Measurements from ENCODE around the gene SNTB2.
"Not testable (repeated sequence)": the region's sequence is repeated elsewhere in the genome, so short reads cannot be mapped to it uniquely, and the experiment has no call there.

SNTB2 gene

GRCh38 chr16:69239851-69240250, 52.9 kb downstream of the SNTB2 start:
- DNase-seq: no peak

DNA sequence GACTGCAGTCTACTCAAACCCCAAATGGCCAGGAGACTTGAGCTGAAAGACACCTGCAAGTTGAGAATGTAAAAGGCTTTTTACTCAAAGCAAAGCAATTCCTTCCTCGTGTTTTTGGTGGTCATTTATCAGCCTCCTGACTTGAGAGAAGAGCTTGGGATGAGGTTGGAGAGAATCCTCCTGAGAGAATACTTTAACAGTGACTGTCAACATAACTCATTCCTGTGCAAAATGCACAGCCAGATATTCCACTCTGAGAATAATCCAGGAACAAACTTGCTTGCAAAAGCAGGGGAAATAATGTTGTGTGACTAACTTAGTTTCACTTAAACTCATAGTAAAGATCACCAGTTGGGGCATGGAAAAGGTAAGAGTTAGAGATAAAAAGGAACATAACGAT, 53.4 kb downstream of the SNTB2 start:
- DNase-seq: no peak

DNA sequence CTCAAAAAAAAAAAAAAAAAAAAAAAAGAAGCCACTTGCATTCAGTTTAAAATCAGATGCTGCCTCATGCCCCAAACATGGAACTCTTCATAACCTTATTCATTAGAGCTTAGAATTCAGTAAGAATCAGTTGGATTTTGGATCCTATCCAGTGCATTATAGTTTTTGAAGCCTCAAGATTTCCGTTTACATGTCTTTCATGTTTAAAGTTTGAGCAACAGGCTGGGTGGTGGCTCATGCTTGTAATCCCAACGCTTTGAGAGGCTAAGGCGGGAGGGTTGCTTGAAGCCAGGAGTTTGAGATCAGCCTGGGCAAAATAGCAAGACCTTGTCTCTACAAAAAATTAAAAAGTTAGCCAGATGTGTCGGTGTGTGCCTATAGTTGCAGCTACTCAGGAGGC, 55.0 kb downstream of the SNTB2 start:
- DNase-seq: no peak

DNA sequence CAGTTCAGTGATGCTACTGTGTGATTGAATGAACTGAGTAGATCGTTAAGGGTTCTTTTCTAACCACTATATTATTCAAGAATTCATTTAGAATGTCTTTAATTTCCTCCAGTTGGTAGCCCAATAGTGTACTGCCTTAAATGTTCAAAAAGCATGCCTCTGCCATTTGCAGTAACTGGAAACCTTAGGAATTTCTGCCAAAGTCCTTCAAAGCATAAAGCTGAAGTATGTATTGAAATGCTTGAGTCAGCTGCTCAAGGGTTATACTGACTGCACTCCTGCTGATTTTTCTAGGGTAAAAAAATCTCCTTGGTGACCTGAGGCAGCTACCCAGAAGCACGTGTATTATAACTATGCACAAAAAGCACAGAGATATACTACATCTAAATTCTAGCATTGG, 56.5 kb downstream of the SNTB2 start:
- DNase-seq: no peak

- DNase-seq: no peak
Measured at GRCh38 chr16:69244336-69244735, 57.4 kb downstream of the SNTB2 start.

GRCh38 chr16:69250081-69250480, 63.1 kb downstream of the SNTB2 start:
- DNase-seq: no peak

DNA sequence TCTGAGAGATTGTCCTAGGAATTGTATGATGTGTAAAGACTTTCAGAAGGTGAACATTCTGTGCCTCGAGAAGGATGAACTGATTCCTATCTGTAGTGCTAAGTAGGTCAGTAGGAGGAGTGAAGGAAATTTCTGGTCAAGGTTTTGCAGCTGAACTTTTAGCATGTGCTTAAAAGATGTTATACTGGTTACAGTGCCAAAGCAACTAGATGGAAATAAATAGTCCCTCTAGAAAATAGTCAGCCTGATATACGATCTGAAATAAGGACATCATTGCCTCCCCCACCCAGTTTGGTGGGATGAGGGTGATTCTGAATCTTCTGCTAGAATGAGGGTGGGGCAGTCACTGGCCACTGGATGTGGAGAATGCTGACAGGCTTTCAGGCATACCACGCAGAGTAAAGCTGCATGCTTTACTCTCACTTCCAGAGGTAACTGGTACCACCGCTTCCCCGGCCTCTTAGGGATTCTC, 66.9 kb downstream of the SNTB2 start:
- no peak for DNase-seq

GRCh38 chr16:69259428-69259764, 72.4 kb downstream of the SNTB2 start:
- DNase-seq: not testable (repeated sequence)

GRCh38 chr16:69260019-69260418, 73.1 kb downstream of the SNTB2 start:
- no peak for DNase-seq

DNA sequence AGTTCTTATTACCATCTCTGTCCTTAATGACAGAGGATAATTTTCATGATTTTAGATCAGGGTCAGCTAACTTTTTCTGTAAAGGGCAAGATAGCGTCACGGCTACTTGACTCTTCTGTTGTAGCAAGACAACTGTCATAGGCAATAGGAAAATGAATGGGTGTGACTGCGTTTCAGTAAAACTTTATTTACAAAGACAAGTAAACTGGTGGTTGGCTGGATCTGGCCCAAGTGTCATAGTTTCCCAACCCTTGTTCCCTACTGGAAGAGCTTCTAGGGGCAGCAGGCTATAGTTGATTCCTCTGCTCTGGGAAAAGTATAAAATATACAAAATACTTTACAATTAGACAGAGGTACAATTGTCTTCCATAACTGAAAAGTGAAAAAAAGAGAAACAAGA, 73.5 kb downstream of the SNTB2 start:
- no peak for DNase-seq

DNA sequence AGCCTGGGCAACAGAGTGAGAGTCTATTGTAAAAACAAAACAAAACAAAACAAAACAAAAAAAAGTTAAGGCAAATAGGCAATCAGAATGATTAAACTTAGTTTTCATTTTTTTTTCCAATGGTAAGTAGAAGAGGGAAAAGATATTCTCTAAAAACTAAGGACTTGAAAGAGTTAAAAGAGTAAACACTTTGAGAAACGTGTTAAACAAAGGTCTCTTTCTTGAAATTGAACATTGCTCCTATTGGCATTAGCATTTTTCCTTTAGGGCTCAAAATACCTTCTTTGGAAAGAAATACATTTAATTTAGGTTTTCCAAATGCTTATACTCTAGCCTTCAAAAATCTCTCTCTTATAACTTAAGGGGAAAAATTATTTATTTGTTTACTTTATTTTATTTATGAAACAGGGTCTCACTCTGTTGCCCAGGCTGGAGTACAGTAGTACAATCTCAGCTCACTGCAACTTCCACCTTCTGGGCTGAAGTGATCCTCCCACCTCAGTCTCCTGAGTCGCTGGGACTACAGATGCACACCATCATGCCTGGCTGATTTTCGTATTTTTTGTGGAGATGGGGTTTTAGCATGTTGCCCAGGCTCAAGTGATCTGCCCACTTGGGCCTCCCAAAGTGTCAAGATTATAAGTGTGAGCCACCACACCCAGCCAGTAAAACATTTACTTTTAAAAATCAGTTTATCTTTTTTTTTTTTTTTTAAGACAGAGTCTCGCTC, 79.5 kb downstream of the SNTB2 start:
- no peak for DNase-seq

DNA sequence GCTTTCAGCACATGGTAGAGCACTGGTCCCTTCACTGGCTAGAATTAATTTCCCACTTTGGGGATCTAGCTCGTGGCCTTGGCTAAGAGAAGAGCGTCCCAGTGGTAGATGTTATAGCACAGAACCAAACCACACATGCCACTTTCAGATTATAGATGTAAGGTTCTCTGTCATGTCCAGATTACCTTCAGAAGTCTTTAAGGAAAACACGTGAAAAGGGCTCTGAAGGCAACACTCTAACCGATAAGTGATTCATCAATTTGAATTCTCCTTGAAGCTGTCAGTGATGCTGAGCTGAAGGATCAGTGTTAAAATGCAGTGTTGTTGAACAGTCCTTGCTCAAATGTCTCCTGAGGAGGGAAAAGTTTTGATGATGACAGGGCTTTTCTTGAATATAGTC, 80.7 kb downstream of the SNTB2 start:
- DNase-seq: no peak

DNA sequence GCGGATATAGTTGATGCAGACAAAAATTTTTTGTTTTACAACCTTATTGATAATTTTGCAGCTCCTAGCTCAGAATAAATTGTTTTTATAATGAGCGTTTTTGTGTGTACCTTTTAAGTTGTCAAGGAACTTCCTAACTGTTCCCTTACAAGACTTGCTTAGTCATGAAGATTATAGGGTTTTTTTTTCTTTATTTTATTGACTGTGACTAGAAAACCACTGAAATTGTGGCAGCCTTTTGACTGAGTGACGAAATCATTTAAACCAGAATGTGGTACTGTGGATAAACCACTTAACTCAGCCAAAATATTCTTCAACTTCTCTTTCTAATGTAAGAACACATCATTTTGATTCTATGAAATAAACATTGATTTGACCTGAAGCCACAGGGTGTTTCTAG, 83.4 kb downstream of the SNTB2 start:
- no peak for DNase-seq

DNA sequence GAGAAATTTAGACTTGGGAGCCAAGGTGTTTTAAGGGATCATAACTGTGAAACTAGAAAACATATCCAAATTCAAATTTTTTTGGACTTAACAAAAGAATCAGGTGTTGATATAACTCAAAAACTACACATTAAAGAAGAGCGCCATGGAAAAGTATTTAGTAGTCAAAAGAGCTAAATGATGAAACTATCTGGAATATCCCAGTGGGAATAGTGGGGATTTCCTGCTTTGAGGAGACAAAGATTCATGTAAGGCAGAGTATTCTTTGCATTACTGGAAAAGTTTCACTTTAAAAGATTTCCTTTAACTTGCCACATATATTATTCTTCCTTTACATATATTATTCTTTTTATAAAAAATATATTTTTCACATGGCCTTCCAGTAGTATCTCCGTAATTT, 83.9 kb downstream of the SNTB2 start:
- DNase-seq: no peak

DNA sequence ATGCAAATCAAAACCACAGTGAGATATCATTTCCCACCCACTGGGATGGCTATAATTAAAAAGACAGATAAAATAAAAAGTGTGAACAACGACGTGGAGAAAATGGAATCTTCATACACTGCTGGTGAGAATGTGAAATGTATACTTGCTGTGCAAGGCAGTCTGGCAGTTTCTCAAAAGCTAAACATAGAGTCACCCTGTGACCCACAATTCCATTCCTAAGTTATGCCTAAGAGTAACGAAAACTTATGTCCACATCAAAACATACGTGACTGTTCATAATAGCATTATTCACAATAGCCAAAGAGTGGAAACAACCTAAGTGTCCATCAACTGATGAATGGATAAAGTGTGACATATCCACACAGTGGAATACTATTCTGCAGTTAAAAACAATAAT, 86.0 kb downstream of the SNTB2 start:
- DNase-seq: no peak

DNA sequence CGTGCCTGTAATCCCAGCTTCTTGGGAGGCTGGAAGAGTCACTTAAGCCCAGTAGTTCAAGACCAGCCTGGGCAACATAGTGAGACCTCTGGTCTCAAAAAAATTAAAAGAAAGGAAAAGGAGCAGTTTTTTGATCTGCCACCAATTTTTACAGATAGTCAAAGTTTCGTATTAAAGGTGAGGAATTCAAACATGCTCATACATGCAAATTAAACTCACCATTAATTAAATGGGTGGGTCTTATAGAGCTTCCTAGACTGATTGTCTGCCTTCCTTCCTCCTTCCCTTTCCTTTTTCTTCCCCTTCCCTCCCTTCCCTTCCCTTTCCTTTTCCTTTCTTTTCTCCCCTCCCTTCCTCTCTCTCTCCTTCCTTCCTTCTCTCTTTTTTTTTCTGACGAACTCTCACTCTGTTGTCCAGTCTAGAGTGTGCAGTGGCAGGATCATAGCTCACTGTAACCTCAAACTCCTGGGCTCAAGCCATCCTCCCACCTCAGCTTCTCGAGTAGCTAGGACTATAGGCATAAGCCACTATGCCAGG, 87.8 kb downstream of the SNTB2 start:
- DNase-seq: no peak

DNA sequence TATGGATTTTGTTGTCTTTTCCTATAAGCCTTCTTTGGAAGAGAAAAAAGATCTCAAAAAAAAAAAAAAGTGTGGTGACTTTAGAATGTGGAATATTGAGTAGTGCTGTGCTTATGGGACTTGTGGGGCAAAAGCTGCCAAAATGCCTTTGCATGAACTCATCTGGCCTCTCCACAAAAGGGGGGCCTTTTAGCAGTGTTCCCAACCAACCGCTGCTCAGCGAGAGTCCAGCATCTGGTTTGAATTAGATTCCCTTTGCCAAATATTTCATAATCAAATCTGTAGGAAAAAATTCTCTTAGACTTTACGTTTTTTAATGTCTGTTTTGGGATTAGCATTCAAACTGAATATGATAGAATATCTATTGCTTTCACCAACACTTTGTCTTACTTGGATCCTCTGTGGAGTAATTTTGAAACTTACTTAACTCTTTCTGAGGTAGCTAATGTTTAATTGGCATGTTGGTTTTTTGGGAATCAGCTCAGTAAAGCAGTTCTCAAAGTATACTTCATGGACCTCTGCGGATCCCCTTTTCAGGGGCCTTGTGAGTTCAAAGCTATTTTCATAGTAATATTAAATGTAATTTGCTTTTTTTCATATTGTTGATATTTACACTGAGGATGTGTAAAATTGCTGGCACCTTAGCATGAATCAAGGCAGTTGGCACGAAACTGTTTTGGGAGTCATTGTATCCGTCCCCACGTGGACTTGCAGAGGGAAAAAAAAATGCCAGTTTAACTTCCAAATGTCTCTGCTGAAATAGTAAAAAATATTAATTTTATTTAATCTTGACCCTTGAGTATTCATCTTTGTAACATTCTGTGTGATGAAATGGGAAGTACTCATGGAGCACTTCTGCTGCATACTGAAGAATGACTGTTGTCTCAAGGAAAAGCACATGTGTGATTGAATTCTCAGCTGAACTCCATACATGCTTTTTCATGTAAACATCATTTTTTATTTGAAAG, 89.5 kb downstream of the SNTB2 start:
- DNase-seq: no peak

DNA sequence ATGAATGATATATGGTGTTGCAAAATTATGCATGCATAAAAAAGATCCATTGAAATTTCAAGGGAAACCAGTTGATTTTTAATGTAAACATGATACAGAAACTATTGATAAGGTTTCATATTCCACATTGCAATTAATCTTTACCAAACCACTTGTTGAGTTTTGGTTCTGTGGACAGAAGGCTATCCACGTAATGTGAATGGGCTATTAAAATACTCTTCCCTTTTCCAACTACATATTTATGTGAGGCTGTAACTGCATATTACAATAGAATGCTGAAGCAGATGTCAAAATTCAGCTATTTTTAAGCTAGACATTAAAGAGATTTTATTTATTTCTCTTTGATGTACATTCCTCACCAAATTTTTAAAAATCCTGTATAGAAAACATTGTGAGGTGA, 90.4 kb downstream of the SNTB2 start:
- no peak for DNase-seq

GRCh38 chr16:69283851-69284250, 96.9 kb downstream of the SNTB2 start:
- DNase-seq: no peak

DNA sequence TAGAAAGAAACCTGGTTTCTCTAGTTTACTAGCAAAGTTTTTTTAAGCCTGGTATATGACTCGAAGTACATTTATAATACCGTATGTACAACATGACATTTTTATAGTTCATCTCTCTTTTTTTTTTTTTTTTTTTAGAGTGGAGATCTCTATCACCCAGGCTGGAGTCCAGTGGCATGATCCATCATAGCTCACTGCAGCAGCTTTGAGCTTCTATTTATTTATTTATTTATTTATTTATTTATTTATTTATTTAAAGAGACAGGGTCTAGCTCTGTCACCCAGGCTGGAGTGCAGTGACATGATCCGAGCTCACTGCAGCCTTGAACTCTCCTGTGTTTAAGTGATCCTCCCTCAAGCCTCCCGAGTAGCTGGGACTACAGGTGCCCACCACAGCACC, 98.3 kb downstream of the SNTB2 start:
- no peak for DNase-seq

- DNase-seq: peak; percentile 45
Measured at GRCh38 chr16:69286941-69287713, 100.2 kb downstream of the SNTB2 start.

GRCh38 chr16:69291657-69292056, 104.7 kb downstream of the SNTB2 start:
- DNase-seq: not testable (repeated sequence)

DNA sequence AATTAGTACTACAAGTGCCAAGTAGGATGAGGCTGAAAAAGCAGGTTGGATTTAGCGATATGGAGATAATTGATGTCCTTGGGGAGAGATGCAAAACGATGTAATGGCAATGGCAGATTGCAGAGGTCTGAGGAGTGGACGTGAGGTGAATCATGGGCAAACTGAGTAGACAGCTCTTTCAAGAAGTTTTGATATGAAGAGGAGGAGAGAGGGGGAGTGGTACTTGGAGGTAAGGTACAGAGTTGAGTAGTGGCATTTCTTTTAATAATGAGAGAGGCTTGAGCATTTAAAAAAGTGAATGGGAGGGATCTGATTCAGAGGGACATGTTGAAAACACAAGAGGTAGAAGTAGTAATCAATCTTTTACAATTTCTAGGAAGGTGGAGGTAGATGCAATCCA, 106.4 kb downstream of the SNTB2 start:
- no peak for DNase-seq

Data from stimulated activated CD4-positive, alpha-beta T cell treated with anti-CD3 and anti-CD28 coated beads, Interleukin-15, amount 100 ng/mL, for 24 hours (primary cell).